Psoas muscle (tissue), 8 donors: ENCODE measurements around the gene USP8. TPM values are rescaled to one million over a fixed set of nuclear protein-coding genes. Genes with fewer than 3 reads are reported as not detected.

Source experiments
- ATAC-seq, 4 donors: fragments of 200-7000 bp; cut with Tn5 transposase; one replicate each; pipeline ENCODE4 v1.9.1; 2020; ENCODE audit warnings: moderate library complexity in 3 of 4, mild to moderate bottlenecking in 2 of 4
- DNase-seq, 2 donors: peaks; one replicate each; pipeline ENCODE4 v3.0.0-alpha.2; 2020
- H3K27ac ChIP-seq: fragments of 200-600 bp; one replicate; pipeline ENCODE4 v1.8.0; 2022
- H3K27me3 ChIP-seq, 3 donors: fragments of 200-600 bp in 1 of 3; one replicate each; pipeline versions ENCODE4 v1.6.1 to v1.8.0; 2013 to 2022; ENCODE audit warnings: low read length in 2 of 3, mild to moderate bottlenecking in 2 of 3, moderate library complexity in 1 of 3; ENCODE audit not compliant: insufficient read depth in 3 of 3
- H3K36me3 ChIP-seq, 2 donors: fragments of 200-600 bp in 1 of 2; one replicate each; pipeline versions ENCODE4 v1.6.1 to v1.8.0; 2013 to 2022; ENCODE audit warnings: low read depth in 1 of 2, mild to moderate bottlenecking in 1 of 2, moderate library complexity in 1 of 2; ENCODE audit not compliant: insufficient read depth in 1 of 2
- H3K4me1 ChIP-seq: fragments of 200-600 bp; one replicate; pipeline ENCODE4 v1.8.0; 2022
- H3K4me3 ChIP-seq: fragments of 200-600 bp; one replicate; pipeline ENCODE4 v1.8.0; 2022; ENCODE audit warnings: mild to moderate bottlenecking
- H3K9me3 ChIP-seq: fragments of 200-600 bp; one replicate; pipeline ENCODE4 v1.8.0; 2022
- CTCF ChIP-seq: fragments of 200-600 bp; IDR thresholded peaks from one replicate; pipeline ENCODE4 v1.8.0; 2022; ENCODE audit warnings: antibody characterized with exemption
- WGBS, 3 donors: extraction: QIAGEN DNeasy Blood & Tissue Kit; methylation state at CpG; one replicate each; pipeline versions ENCODE4 v1.1.6 to v1.1.7; 2013; 5-methylcytosine and 5-hydroxymethylcytosine counted together
- intact Hi-C, 2 donors: fragments of 100-400 bp; cut with DNase I; formaldehyde crosslinking; loops; one replicate each; pipeline versions ENCODE4 v1.11.0 to v1.14.2; 2022
- polyA plus RNA-seq, 3 donors: library from polyadenylated mRNA; stranded (reverse); fragments of 200-250 nt; gene quantifications; one replicate each; pipeline ENCODE4 v1.2.3, GENCODE V29; 2013
- total RNA-seq, 4 donors: library from RNA; stranded (reverse); fragmentation: NEBNext Ultra II Directional in 2 of 4; extraction: Animal tissue kit (Norgen Biotek cat#: 25700) in 2 of 4; gene quantifications; one replicate each; pipeline versions ENCODE4 v1.2.1 to v1.2.4, GENCODE V29; 2021 to 2023
- donor health status: healthy with polysubstance abuse.
- donor health status: DM: no; HTN: no; CAD: no; lungs with moderate emphysema.
- donor health status: Bipolar disorder and iron deficiency.
- donor health status: healthy.
- donor health status: DM: yes; HTN: yes; CAD: no.
- donor health status: DM: no; HTN: no; CAD: no.
- donor health status: DM: no; HTN: no; CAD: no.
- donor health status: DM: yes; HTN: yes; CAD: no.

The USP8 gene
- total and polyA plus RNA-seq, 7 donors: 16.9 to 42.9 (median 30.7) TPM

- no peak for TF ChIP-seq CTCF
- DNase-seq (no peak), ATAC-seq (no peak)
- no peaks in the 10 kb centered on the region for H3K9me3 ChIP-seq
- 83 to 89% (median 86%) methylated on average over 9 of the region's 9 CpGs for WGBS, 3 donors
- H3K36me3 ChIP-seq: no peaks in the 10 kb centered on the region
- intact Hi-C loops: no loop called here
- H3K27me3 ChIP-seq: no peaks in the 10 kb centered on the region
- no peak overlapping the region for H3K4me3 ChIP-seq
- peaks cover 15% of the 10 kb centered on the region for H3K4me1 ChIP-seq
- no peak overlapping the region for H3K27ac ChIP-seq
Observed at GRCh38 chr15:50426428-50426827, 2.2 kb downstream of the USP8 start.

DNA sequence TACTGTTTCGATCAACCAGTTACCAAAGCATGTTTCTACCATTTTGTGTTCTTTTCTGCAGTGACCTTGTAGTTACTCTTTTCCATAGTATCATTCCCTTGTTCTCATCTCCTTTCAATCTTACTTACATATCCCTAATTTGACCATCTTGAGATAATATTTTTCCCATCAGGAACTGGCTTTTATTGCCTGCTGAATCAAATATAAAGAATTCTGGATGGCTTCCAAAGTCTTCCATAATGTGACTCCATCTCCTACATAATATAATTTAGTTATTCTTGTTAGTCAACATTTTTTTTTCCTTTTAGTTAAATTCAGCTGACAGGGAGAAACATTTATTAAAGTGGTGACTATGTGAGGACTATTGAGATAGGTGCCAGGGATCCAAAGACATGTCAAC lies 7.0 kb downstream of the USP8 start:
- Histone ChIP-seq H3K36me3 (peaks cover 0 to 18% of the 10 kb centered on the region in 2 donors), H3K27me3 (no peaks in the 10 kb centered on the region), H3K4me3 (no peak overlapping the region), H3K9me3 (no peaks in the 10 kb centered on the region), H3K27ac (no peak overlapping the region), H3K4me1 (peaks cover 13% of the 10 kb centered on the region)
- ATAC-seq: no peak
- 93 to 100% (median 100%) methylated on average over 1 of the region's 1 CpG for WGBS, 3 donors
- intact Hi-C loops: no loop called here
- no peak for TF ChIP-seq CTCF
- DNase-seq: no peak

DNA sequence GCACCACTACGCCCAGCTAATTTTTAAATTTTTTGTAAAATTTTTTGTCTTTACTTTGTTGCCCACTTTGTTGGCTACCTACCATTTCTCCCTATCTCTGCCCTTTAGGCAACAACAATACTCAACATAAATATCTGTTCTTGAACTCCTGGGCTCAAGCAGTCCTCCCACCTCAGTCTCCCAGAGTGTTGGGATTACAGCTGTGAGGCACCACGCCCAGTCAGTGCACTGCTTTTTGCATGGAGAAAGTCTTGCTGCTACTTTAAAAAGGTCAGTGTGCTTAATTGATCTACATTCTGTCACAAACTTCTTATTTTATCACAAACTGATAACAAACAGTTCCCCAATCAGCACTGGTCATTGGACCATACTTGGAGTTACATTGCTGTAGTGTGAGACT lies 8.0 kb downstream of the USP8 start:
- Histone ChIP-seq H3K27ac (no peak overlapping the region), H3K27me3 (no peaks in the 10 kb centered on the region), H3K36me3 (peaks cover 0 to 18% of the 10 kb centered on the region in 2 donors), H3K4me1 (peaks cover 8% of the 10 kb centered on the region), H3K4me3 (no peak overlapping the region), H3K9me3 (no peaks in the 10 kb centered on the region)
- no peak for DNase-seq
- no peak for ATAC-seq
- intact Hi-C loops: no loop called here
- no peak for TF ChIP-seq CTCF
- 92 to 93% (median 93%) methylated on average over 2 of the region's 2 CpGs for WGBS, 3 donors

- H3K27ac ChIP-seq: no peak overlapping the region
- no peak for TF ChIP-seq CTCF
- peaks cover 8% of the 10 kb centered on the region for H3K4me1 ChIP-seq
- H3K36me3 ChIP-seq: peaks cover 0 to 38% of the 10 kb centered on the region in 2 donors
- no peak overlapping the region for H3K4me3 ChIP-seq
- no peak for DNase-seq
- ATAC-seq: no peak
- intact Hi-C loops: no loop called here
- WGBS, 3 donors: 71 to 90% (median 77%) methylated on average over 2 of the region's 2 CpGs
- no peaks in the 10 kb centered on the region for H3K9me3 ChIP-seq
- H3K27me3 ChIP-seq: no peaks in the 10 kb centered on the region
Observed at GRCh38 chr15:50435772-50436171, 11.6 kb downstream of the USP8 start.

GRCh38 chr15:50438251-50438650 lies 14.0 kb downstream of the USP8 start:
- Histone ChIP-seq H3K9me3 (no peaks in the 10 kb centered on the region), H3K36me3 (peaks cover 7 to 52% of the 10 kb centered on the region in 2 donors), H3K27ac (no peak overlapping the region), H3K27me3 (no peaks in the 10 kb centered on the region), H3K4me1 (peaks cover 8% of the 10 kb centered on the region), H3K4me3 (no peak overlapping the region)
- ATAC-seq (no peak), DNase-seq (no peak)
- 93 to 97% (median 96%) methylated on average over 8 of the region's 8 CpGs for WGBS, 3 donors
- TF ChIP-seq CTCF: no peak
- intact Hi-C loops: no loop called here
